Uterus (tissue), 4 donors: ENCODE results near the gene ABCC3. TPM values are rescaled to one million over a fixed set of nuclear protein-coding genes. Genes with fewer than 3 reads are reported as not detected.

Source experiments
- DNase-seq, 2 donors: peaks; one replicate each; pipeline ENCODE4 v3.0.0-alpha.2; 2019 to 2020
- H3K27ac ChIP-seq, 2 donors: fragments of 200-600 bp; sonication (generic); 1 replicate in 1 of 2; 2 replicates in 1 of 2; pipeline ENCODE4 v1.5.1; 2016 to 2018
- H3K27me3 ChIP-seq, 2 donors: fragments of 200-600 bp; sonication (generic); one replicate each; pipeline ENCODE4 v1.5.1; 2018 to 2019; ENCODE audit warnings: control low read depth in 1 of 2
- H3K36me3 ChIP-seq, 2 donors: fragments of 200-600 bp; sonication (generic); one replicate each; pipeline ENCODE4 v1.5.1; 2019; ENCODE audit warnings: control low read depth in 1 of 2
- H3K4me1 ChIP-seq, 2 donors: fragments of 200-600 bp; sonication (generic); one replicate each; pipeline ENCODE4 v1.5.1; 2018 to 2019; ENCODE audit warnings: control low read depth in 1 of 2
- H3K4me3 ChIP-seq, 2 donors: fragments of 200-600 bp; sonication (generic); 1 replicate in 1 of 2; 2 replicates in 1 of 2; pipeline ENCODE4 v1.5.1; 2018 to 2019; ENCODE audit warnings: mild to moderate bottlenecking in 1 of 2
- H3K9me3 ChIP-seq, 2 donors: fragments of 200-600 bp; sonication (generic); one replicate each; pipeline ENCODE4 v1.5.1; 2019; ENCODE audit warnings: control low read depth in 1 of 2
- CTCF ChIP-seq, 4 experiments: fragments of 200-600 bp in 2 of 4; fragments of 450-650 bp in 2 of 4; sonication (generic) in 2 of 4; IDR thresholded peaks; one replicate each; pipeline ENCODE4 v1.5.1; 2016 to 2019; ENCODE audit warnings: antibody characterized with exemption in 4 of 4, mild to moderate bottlenecking in 2 of 4, moderate library complexity in 1 of 4
- POLR2A ChIP-seq, 2 donors: fragments of 450-650 bp; IDR thresholded peaks; one replicate each; pipeline ENCODE4 v1.6.1; 2016; ENCODE audit warnings: antibody characterized with exemption in 2 of 2, mild to moderate bottlenecking in 1 of 2, moderate library complexity in 1 of 2
- intact Hi-C: fragments of 100-400 bp; cut with DNase I; formaldehyde crosslinking; loops from one replicate; pipeline ENCODE4 v1.15.1; 2023; ENCODE audit warnings: low total_unique reads
- total RNA-seq, 4 donors: library from RNA; depleted of rRNA in 3 of 4; stranded (reverse); fragments of >200 nt in 3 of 4; gene quantifications; one replicate each; pipeline versions ENCODE4 v1.1.0 to v1.2.4, GENCODE V29; 2014 to 2023
- donor health status: DM: yes; HTN: yes; CAD: no.

The ABCC3 gene
- total RNA-seq, 4 donors from 2014 or later: 1.2 to 4.5 (median 2.6) TPM

DNA sequence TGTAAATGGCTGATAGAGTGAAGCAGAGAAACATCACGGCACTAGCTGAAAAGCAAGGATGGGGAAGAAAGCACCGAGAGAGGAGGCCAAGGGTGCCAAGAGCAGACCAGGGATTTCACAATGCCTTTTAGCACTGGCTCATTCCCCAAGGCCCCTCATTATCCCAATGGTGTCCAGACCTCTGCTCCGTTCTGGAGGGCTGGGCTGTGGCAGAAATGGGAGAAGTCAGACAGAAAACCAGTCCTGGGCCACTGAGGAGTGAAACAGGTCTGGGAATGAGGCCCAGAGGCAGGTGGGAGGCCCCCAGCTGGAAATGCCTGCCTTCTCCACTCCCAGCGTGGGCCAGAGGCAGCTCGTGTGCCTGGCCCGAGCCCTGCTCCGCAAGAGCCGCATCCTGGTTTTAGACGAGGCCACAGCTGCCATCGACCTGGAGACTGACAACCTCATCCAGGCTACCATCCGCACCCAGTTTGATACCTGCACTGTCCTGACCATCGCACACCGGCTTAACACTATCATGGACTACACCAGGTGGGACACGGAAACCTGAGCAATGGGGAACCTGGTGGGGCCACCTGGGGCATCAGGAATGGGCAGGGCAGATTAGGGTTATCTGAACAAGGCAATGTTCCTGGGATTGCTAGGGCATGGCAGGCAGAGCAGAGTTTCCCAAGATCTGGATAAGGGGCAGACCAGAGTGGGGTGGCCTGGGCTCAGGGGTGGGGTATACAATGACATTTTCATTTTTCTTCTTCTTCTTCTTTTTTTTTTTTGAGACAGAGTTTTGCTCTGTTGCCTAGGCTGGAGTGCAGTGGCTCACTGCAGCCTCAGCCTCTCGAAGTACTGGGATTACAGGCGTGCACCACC, 52.8 kb downstream of the ABCC3 start:
- Histone ChIP-seq H3K4me3 (no peak overlapping the region), H3K36me3 (no peaks in the 10 kb centered on the region), H3K4me1 (peaks cover 5 to 22% of the 10 kb centered on the region in 2 donors), H3K27ac (peak overlapping the region; percentile 77 to 82), H3K9me3 (no peaks in the 10 kb centered on the region), H3K27me3 (no peaks in the 10 kb centered on the region)
- DNase-seq: peak; percentile 62 to 83
- intact Hi-C loops: loop anchor here (10.0 kb wide), 1 partner anchor 143 kb away; the partner anchor contains the start of gene SPATA20
- TF ChIP-seq POLR2A (IDR thresholded peaks at IDR 0.05): no peak
- no peak for TF ChIP-seq CTCF (IDR thresholded peaks at IDR 0.05)

DNA sequence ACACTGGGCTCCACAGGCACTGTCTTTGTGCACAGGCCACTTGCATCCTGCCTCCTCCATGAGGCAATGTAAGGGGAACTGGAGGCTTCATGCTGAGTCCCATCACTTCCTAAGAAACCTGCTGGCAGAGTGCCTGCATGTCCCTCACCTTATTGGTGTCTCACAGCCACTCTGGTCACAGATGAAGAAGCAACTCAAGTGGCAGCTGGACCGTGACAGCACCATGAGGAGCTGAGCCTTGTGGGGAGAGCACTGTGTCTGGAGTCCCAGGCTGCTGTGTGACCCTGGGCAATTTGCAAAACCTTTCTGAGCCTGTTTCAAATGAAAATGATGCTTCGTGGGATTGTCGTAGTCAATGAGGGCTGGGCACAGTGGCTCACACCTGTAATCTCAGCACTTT, 53.6 kb downstream of the ABCC3 start:
- Histone ChIP-seq H3K4me3 (no peak overlapping the region), H3K27ac (no peak overlapping the region), H3K4me1 (peaks cover 5 to 22% of the 10 kb centered on the region in 2 donors), H3K36me3 (no peaks in the 10 kb centered on the region), H3K9me3 (no peaks in the 10 kb centered on the region), H3K27me3 (no peaks in the 10 kb centered on the region)
- intact Hi-C loops: loop anchor here (10.0 kb wide), 1 partner anchor 143 kb away; the partner anchor contains the start of gene SPATA20
- TF ChIP-seq CTCF (IDR thresholded peaks at IDR 0.05) (no peak), POLR2A (IDR thresholded peaks at IDR 0.05) (no peak)
- DNase-seq: no peak

GRCh38 chr17:50689251-50689650, 54.6 kb downstream of the ABCC3 start:
- intact Hi-C loops: loop anchor here (10.0 kb wide), 1 partner anchor 144 kb away; the partner anchor contains the start of gene SPATA20

DNA sequence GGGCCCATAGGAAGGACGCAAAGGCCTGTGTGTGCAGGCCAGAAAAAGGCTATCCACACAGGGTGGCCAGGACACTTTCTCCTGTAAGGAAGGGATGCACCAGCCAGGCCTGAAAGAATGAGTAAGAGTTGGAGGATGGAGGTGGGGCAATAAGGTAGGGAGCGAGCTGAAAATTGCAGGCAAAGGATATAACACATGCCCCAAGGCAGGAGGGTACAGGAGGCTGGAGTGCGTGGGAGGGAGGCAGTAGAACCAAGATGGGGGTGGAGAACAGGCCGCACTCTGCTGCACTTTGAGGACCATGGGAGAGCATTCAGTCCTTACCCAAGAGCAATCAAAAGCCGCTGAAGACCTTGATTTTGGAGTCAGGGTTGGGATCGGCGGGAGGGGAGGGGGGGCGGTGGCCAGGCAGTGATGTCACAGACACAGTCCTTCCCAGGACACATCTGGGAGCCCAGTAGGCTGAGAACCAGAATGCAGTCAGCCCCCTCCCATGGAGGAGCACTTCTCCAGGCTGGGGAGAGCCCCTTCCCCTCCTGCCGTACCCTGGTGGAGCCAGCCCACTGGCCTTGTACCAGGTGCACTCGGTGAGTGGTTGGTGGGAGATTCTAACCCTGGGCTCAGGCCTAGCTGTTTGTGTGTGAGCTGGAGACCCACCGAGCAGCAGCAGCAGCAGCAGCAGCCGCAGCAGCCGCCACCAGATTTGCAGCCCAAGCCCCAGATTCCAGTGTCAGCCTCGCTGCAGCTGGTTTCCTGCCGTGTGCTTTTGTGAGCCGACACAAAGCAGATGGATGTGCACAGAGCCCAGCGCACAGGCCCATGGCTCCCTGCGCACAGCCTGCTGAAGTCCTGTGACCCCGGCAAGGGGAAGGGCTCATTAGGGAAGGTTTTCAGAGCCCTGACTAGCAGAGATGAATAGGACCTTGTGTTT, 55.5 kb downstream of the ABCC3 start:
- Histone ChIP-seq H3K9me3 (no peaks in the 10 kb centered on the region), H3K36me3 (no peaks in the 10 kb centered on the region), H3K27ac (peak overlapping the region in 1 of 2 donors; percentile 12), H3K27me3 (no peaks in the 10 kb centered on the region), H3K4me1 (peaks cover 5 to 22% of the 10 kb centered on the region in 2 donors), H3K4me3 (no peak overlapping the region)
- TF ChIP-seq POLR2A (IDR thresholded peaks at IDR 0.05): no peak
- no peak for TF ChIP-seq CTCF (IDR thresholded peaks at IDR 0.05)
- intact Hi-C loops: loop anchor here (10.0 kb wide), 1 partner anchor 145 kb away; the partner anchor contains the start of gene SPATA20
- DNase-seq: no peak

More at GRCh38 chr17:50689251-50689650, 54.6 kb downstream of the ABCC3 start:
- no peaks in the 10 kb centered on the region for H3K27me3 ChIP-seq
- H3K4me3 ChIP-seq: no peak overlapping the region
- no peaks in the 10 kb centered on the region for H3K36me3 ChIP-seq
- DNase-seq: no peak
- no peak overlapping the region for H3K27ac ChIP-seq
- peaks cover 5 to 22% of the 10 kb centered on the region in 2 donors for H3K4me1 ChIP-seq
- H3K9me3 ChIP-seq: no peaks in the 10 kb centered on the region
- no peak for TF ChIP-seq POLR2A (IDR thresholded peaks at IDR 0.05)
- no peak for TF ChIP-seq CTCF (IDR thresholded peaks at IDR 0.05)
